SW480 (cell line): ENCODE measurements around the gene CIP2A.

Experiments used
- DNase-seq: peaks from one replicate; pipeline ENCODE4 v3.0.0-alpha.2; 2016; ENCODE audit warnings: low spot score

The CIP2A gene

GRCh38 chr3:108509871-108510270 is 79.4 kb downstream of the CIP2A start:
- no peak for DNase-seq

GRCh38 chr3:108509263-108509662 is 80.0 kb downstream of the CIP2A start:
- DNase-seq: no peak

GRCh38 chr3:108507902-108508301 is 81.3 kb downstream of the CIP2A start:
- DNase-seq: no peak

GRCh38 chr3:108505811-108506210 is 83.4 kb downstream of the CIP2A start:
- no peak for DNase-seq

GRCh38 chr3:108503722-108504121 is 85.5 kb downstream of the CIP2A start:
- DNase-seq: no peak

- no peak for DNase-seq
Observed at GRCh38 chr3:108501535-108501934, 87.7 kb downstream of the CIP2A start.

- no peak for DNase-seq
Observed at GRCh38 chr3:108500728-108501127, 88.5 kb downstream of the CIP2A start.
